Testis (tissue), 3 donors: ENCODE data around the gene CDK6. TPM values are rescaled to one million over a fixed set of nuclear protein-coding genes. Genes with fewer than 3 reads are reported as not detected.

Experiments used
- DNase-seq: peaks from one replicate; pipeline ENCODE4 v3.0.0-alpha.2; 2019
- H3K27ac ChIP-seq, 2 donors: fragments of 200-600 bp; sonication (generic); one replicate each; pipeline ENCODE4 v1.5.1; 2019
- H3K27me3 ChIP-seq: fragments of 200-600 bp; sonication (generic); one replicate; pipeline ENCODE4 v1.5.1; 2019
- H3K36me3 ChIP-seq: fragments of 200-600 bp; sonication (generic); one replicate; pipeline ENCODE4 v1.5.1; 2017; ENCODE audit warnings: low read depth; ENCODE audit errors: missing control alignments
- H3K4me1 ChIP-seq: fragments of 200-600 bp; sonication (generic); one replicate; pipeline ENCODE4 v1.5.1; 2019
- H3K4me3 ChIP-seq, 2 donors: fragments of 200-600 bp; sonication (generic); one replicate each; pipeline ENCODE4 v1.5.1; 2017 to 2019
- H3K9me3 ChIP-seq: fragments of 200-600 bp; sonication (generic); one replicate; pipeline ENCODE4 v1.5.1; 2017
- CTCF ChIP-seq, 3 experiments: fragments of 450-650 bp in 2 of 3; fragments of 200-600 bp in 1 of 3; sonication (generic) in 1 of 3; IDR thresholded peaks; one replicate each; pipeline ENCODE4 v1.5.1; 2016 to 2019; ENCODE audit warnings: antibody characterized with exemption in 3 of 3, mild to moderate bottlenecking in 2 of 3, moderate library complexity in 1 of 3
- POLR2A ChIP-seq: fragments of 450-650 bp; IDR thresholded peaks from one replicate; pipeline ENCODE4 v1.6.1; 2017; ENCODE audit warnings: antibody characterized with exemption, mild to moderate bottlenecking, moderate library complexity
- WGBS, 2 donors: methylation state at CpG; one replicate each; pipeline ENCODE4 v1.1.5; 2018; 5-methylcytosine and 5-hydroxymethylcytosine counted together
- intact Hi-C: fragments of 100-400 bp; cut with DNase I; formaldehyde crosslinking; loops from one replicate; pipeline ENCODE4 v1.15.1; 2023; ENCODE audit warnings: low total_unique reads
- polyA plus RNA-seq: library from polyadenylated mRNA; stranded (reverse); fragments of 350-450 nt; fragmentation: Illumina TruSeq; extraction: RNeasy Lipid Tissue Mini Kit (QIAGEN cat#74804); gene quantifications from one replicate; pipeline ENCODE4 v1.2.3, GENCODE V29; 2014; ENCODE audit warnings: low read depth, low replicate concordance; ENCODE audit not compliant: insufficient read depth
- total RNA-seq, 2 donors: library from RNA; depleted of rRNA; stranded (reverse); fragments of >200 nt; gene quantifications; one replicate each; pipeline ENCODE4 v1.2.3, GENCODE V29; 2016

The CDK6 gene
- total and polyA plus RNA-seq, 3 donors from 2014 or later = 21.1 to 31.6 (median 22.8) TPM

- Histone ChIP-seq H3K4me3 (no peak overlapping the region), H3K4me1 (peaks cover 12% of the 10 kb centered on the region), H3K27ac (no peak overlapping the region), H3K36me3 (no peaks in the 10 kb centered on the region), H3K9me3 (no peaks in the 10 kb centered on the region), H3K27me3 (no peaks in the 10 kb centered on the region)
- intact Hi-C loops = no loop called here
- no peak for DNase-seq
- no peak for TF ChIP-seq POLR2A
- no peak for TF ChIP-seq CTCF (IDR thresholded peaks at IDR 0.05)
These were observed 27.0 kb downstream of the CDK6 start for GRCh38 chr7:92809397-92809759.

- no peaks in the 10 kb centered on the region for H3K36me3 ChIP-seq
- TF ChIP-seq CTCF (IDR thresholded peaks at IDR 0.05) (no peak), POLR2A (no peak)
- no peaks in the 10 kb centered on the region for H3K27me3 ChIP-seq
- no peak overlapping the region for H3K27ac ChIP-seq
- no peaks in the 10 kb centered on the region for H3K9me3 ChIP-seq
- no peak for DNase-seq
- intact Hi-C loops = no loop called here
- no peak overlapping the region for H3K4me3 ChIP-seq
- peaks cover 12% of the 10 kb centered on the region for H3K4me1 ChIP-seq
These were observed 27.7 kb downstream of the CDK6 start for GRCh38 chr7:92808635-92809034.

GRCh38 chr7:92808006-92808405 is 28.4 kb downstream of the CDK6 start:
- intact Hi-C loops = no loop called here
- no peak overlapping the region for H3K27ac ChIP-seq
- TF ChIP-seq CTCF (IDR thresholded peaks at IDR 0.05) (no peak), POLR2A (no peak)

GRCh38 chr7:92806496-92806895 is 29.9 kb downstream of the CDK6 start:
- no peak for DNase-seq

More at GRCh38 chr7:92808006-92808405, 28.4 kb downstream of the CDK6 start:
- 93 to 99% methylated on average over 2 of the region's 2 CpGs for WGBS, 2 donors
- no peak for DNase-seq
- no peaks in the 10 kb centered on the region for H3K27me3 ChIP-seq
- H3K4me1 ChIP-seq = peaks cover 12% of the 10 kb centered on the region
- no peaks in the 10 kb centered on the region for H3K9me3 ChIP-seq
- H3K36me3 ChIP-seq = no peaks in the 10 kb centered on the region
- H3K4me3 ChIP-seq = no peak overlapping the region

More at GRCh38 chr7:92806496-92806895, 29.9 kb downstream of the CDK6 start:
- no peaks in the 10 kb centered on the region for H3K36me3 ChIP-seq
- H3K4me1 ChIP-seq = peaks cover 12% of the 10 kb centered on the region
- no peak overlapping the region for H3K27ac ChIP-seq
- H3K9me3 ChIP-seq = no peaks in the 10 kb centered on the region
- no peak for TF ChIP-seq POLR2A
- no peak for TF ChIP-seq CTCF (IDR thresholded peaks at IDR 0.05)
- intact Hi-C loops = no loop called here
- H3K27me3 ChIP-seq = no peaks in the 10 kb centered on the region
- 92 to 96% methylated on average over 6 of the region's 6 CpGs for WGBS, 2 donors
- no peak overlapping the region for H3K4me3 ChIP-seq
